ENCODE measurements around the gene HDX.

HDX gene

DNA sequence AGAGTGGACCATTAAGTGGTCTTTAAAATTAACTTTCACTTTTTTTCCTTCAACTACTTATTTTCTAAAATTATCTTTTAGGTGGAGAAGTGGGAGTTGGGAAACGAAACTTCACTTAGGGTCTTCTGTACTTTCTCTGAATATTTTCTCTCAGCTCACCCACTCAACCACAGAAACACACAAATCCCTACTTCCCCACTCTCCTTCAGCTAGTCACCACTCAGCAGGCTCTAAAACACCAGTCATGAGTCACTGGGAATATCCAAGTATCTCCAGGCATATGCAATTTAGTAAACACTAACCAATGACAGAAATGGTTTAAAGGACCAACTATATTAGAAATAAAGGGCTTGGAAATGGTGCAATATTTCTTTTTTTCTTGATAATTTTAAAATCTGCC lies 161.3 kb downstream of the HDX start:
- DNase-seq (ENCODE audit: low read depth, low spot score), result peak; percentile 39
- no peak overlapping the region for H3K4me3 ChIP-seq (ENCODE audit: low read depth, low read length)
- TF ChIP-seq, protein P1, sequence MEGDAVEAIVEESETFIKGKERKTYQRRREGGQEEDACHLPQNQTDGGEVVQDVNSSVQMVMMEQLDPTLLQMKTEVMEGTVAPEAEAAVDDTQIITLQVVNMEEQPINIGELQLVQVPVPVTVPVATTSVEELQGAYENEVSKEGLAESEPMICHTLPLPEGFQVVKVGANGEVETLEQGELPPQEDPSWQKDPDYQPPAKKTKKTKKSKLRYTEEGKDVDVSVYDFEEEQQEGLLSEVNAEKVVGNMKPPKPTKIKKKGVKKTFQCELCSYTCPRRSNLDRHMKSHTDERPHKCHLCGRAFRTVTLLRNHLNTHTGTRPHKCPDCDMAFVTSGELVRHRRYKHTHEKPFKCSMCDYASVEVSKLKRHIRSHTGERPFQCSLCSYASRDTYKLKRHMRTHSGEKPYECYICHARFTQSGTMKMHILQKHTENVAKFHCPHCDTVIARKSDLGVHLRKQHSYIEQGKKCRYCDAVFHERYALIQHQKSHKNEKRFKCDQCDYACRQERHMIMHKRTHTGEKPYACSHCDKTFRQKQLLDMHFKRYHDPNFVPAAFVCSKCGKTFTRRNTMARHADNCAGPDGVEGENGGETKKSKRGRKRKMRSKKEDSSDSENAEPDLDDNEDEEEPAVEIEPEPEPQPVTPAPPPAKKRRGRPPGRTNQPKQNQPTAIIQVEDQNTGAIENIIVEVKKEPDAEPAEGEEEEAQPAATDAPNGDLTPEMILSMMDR (IDR thresholded peaks at IDR 0.05; ENCODE audit: low read depth, low read length), result no peak
- in situ Hi-C loops (cut with HindIII; ENCODE audit: low sequenced_read_pairs), result no loop called here

DNA sequence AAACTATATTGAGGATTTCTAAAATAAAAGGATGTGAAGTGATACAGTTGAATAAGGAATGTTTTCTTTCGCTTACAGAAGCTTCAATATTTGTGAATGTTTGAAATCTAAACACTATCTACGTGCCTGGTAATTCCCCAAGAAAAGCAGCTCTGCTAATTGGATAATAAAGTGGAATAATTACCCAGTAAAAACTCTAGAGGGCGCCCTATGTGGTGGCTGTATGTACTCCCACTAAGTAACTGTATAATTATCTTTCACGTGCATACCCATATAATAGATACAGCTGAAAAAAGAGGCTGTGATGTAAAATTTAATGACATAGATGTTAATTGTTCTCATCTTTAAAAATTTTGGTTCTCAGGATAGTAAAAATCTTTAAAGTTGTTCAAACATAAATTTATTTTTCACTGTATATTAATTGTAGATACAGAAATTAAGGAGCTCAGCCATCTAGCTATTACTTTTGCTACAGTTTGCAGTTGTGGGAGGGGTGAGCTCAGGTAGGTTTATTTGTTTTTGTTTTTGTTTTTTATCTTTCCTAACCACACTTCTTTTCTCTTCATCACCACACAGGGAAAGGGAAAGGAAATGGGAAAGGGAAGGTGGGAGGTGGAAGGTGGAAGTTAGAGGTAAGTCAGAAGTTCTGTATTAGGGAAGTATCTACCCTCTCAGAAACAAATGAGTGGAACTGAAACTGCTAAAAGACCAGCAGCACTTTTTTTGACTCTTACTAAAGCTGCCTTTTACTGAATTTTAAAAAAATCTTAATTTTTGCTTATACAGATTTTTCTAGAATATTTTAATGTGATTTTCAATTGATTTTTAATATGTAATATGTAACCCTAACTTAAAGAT lies 162.5 kb downstream of the HDX start:
- peak; percentile 22 for DNase-seq (ENCODE audit: low read depth, low spot score)
- H3K4me3 ChIP-seq (ENCODE audit: low read depth, low read length), result no peak overlapping the region
- in situ Hi-C loops (cut with HindIII; ENCODE audit: low sequenced_read_pairs), result no loop called here
- TF ChIP-seq, protein P1 (IDR thresholded peaks at IDR 0.05; ENCODE audit: low read depth, low read length), result peak; percentile 53

DNA sequence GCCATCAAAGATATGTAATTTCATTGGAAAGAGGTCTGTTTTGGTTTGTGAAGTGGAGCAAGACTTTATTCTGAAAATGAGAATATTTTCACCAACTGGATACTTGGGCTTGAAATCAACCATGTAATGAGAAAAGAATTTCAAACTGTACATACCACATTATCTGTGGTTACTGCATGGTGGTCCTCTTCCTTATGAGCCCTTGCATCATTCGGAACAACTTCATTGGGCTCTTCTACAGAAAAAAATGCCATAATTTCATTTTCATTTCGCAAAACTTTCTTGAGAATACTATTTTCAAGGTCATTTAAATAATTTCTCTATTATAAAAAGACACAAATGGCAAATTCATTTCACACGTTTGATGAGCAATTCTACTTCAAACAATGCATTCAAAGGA lies 165.6 kb downstream of the HDX start:
- TF ChIP-seq, protein P1 (IDR thresholded peaks at IDR 0.05; ENCODE audit: low read depth, low read length), result no peak
- no peak for DNase-seq (ENCODE audit: low read depth, low spot score)
- in situ Hi-C loops (cut with HindIII; ENCODE audit: low sequenced_read_pairs), result no loop called here
- H3K4me3 ChIP-seq (ENCODE audit: low read depth, low read length), result no peak overlapping the region

DNA sequence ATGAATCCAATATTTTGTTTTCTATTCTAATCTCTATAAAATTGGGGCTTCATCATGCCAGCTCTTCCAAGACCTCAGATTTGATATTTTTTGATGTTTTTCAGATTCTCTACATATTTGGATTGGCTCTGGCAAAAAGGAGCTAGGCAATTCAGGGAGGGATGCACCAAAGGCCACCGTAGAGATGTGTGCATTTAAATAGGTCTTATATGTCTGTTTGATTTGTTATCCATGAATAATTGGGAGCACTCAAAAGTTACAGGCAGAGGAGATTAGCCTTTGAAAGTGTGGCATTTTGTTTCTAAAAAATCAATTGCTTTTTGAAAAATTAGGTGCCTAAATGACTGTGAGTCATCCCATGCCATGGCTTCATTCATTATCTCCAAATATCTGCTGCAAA lies 167.1 kb downstream of the HDX start:
- no peak for DNase-seq (ENCODE audit: low read depth, low spot score)
- in situ Hi-C loops (cut with HindIII; ENCODE audit: low sequenced_read_pairs), result no loop called here
- TF ChIP-seq, protein P1 (IDR thresholded peaks at IDR 0.05; ENCODE audit: low read depth, low read length), result no peak
- H3K4me3 ChIP-seq (ENCODE audit: low read depth, low read length), result no peak overlapping the region

DNA sequence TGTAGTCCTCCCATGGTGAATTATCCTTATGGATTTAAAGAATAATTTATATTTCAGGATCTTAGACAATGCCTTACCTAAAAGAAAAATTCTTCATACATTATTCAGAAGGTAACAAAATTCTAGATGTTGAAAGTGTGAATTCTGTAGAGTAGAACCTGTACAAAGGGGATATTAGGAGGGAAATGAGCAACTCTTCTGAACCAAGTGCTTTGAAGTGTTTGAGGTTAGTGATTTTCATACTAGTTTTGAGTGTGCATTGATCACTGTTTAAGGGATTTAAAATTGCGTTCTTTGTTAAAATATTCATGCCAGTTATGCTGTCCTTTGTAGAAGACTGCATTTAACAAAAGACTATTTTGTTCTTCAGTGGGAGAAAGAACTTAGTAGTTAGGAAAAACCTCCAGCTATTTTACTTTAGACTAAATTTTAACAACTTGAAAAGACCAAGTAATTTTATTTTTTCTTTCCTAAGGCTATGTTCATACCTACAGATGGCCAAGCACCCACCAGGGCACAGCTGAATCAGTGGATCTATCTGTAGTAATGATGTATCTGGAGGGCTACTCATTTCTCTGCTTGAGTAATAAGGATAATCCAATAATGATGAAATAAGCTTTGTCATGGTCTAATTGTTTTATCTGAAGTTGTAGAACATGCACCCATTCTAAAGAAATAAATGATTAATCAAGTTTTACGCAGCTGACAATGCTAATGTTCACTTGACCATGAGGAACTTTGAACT lies 180.0 kb downstream of the HDX start:
- DNase-seq (ENCODE audit: low read depth, low spot score), result no peak
- in situ Hi-C loops (cut with HindIII; ENCODE audit: low sequenced_read_pairs), result no loop called here
- H3K4me3 ChIP-seq (ENCODE audit: low read depth, low read length), result no peak overlapping the region
- TF ChIP-seq, protein P1 (IDR thresholded peaks at IDR 0.05; ENCODE audit: low read depth, low read length), result no peak

DNA sequence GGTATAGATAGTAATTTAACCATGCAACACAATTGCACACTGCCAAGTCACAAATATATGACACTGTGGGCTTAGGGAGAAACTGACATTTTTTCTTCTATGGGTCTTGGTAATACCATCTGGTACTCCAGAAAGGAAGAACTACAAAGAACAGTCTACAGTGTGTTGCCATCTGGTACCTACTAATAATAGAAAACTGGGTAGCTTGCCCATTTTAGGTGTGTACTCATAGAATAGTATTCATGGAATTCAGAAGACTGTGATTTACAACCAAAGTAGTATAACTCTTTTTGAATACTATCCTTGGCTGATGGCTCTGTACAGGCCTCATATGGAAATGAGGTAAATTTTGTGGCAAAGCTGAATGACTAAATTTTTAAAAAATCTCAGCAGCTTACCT lies 181.6 kb downstream of the HDX start:
- in situ Hi-C loops (cut with HindIII; ENCODE audit: low sequenced_read_pairs), result no loop called here
- DNase-seq (ENCODE audit: low read depth, low spot score), result no peak
- H3K4me3 ChIP-seq (ENCODE audit: low read depth, low read length), result no peak overlapping the region
- TF ChIP-seq, protein P1 (IDR thresholded peaks at IDR 0.05; ENCODE audit: low read depth, low read length), result no peak

Data from astrocyte of the spinal cord (primary cell).